Measurements from ENCODE around the gene NAIF1.

DNA sequence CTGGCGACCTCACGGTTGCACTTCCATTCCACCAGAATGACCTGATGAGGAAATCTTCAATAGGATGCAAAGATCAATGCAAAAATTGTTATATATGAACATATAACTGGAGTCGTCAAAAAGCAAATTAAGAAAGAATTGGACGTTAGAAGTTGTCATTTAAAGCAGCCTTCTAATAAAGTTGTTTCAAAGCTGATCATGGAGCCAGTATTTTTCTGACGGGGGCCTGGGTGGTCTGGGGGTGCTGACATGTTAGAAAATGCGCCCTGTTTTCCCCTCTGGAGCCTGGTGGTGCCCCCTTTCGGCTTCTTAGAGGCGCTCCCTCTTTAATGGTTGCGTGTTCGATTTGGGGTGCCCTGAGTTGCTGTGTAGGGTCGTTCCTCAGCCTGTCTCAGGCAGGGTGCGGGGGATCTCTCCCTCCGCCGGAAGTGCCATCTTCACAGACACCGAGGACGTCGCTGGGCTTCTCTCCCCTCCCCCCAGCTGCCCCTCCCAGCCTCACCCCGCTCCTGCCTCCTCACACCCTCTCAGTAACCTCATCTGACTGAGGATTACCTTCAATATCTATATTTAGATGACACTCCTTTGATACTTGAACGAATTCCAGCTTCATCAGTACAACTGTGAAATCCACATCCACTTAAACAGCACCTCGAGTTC, 42.1 kb upstream of the NAIF1 start:
- TF ChIP-seq POLR2A (IDR thresholded peaks at IDR 0.05; ENCODE audit: low read length) (no peak), GATA1 (IDR thresholded peaks at IDR 0.05; ENCODE audit: low read depth, low read length) (no peak)

Measured in erythroblast (primary cell).